Stimulated activated CD8-positive, alpha-beta memory T cell treated with anti-CD3 and anti-CD28 coated beads, Interleukin-15, amount 100 ng/mL, for 1 hour (primary cell): Measurements from ENCODE around the gene GAPT.
"Not testable (repeated sequence)": the region's sequence is repeated elsewhere in the genome, so short reads cannot be mapped to it uniquely, and the experiment has no call there.

ENCODE experiments used
- DNase-seq: peaks from one replicate; pipeline ENCODE4 v3.0.0-alpha.2; 2020; ENCODE audit warnings: low read depth

GAPT gene

GRCh38 chr5:58505502-58505901 lies 14.3 kb downstream of the GAPT start:
- DNase-seq: no peak

DNA sequence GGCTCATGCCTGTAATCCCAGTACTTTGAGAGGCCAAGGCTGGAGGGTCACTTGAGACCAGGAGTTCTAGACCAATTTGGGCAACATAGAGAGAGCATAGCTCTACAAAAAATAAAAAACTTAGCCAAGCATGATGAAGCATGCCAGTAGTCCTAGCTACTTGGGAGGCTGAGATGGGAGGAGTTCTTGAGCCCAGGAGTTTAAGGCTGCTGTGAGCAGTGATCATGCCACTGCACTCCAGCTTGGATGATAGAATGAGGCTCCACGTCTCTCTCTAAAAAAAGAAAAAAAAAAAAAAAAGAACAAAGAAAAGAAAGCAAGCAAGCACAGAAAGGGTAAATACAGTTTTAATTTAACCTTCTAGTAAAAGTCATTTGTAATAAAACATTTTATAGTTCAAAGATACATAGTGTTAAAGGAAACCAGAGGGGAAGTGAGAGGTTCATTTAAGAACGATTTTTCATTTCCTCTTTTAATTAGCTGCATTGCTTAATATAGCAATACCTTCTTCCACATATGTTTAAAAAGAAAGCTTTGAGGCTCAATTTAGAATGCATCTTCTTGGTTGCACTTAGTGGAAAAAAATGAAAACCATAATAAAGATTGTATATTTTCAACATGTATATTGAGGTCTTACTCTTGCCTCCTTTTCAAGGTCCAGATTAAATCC lies 14.9 kb downstream of the GAPT start:
- DNase-seq: no peak

DNA sequence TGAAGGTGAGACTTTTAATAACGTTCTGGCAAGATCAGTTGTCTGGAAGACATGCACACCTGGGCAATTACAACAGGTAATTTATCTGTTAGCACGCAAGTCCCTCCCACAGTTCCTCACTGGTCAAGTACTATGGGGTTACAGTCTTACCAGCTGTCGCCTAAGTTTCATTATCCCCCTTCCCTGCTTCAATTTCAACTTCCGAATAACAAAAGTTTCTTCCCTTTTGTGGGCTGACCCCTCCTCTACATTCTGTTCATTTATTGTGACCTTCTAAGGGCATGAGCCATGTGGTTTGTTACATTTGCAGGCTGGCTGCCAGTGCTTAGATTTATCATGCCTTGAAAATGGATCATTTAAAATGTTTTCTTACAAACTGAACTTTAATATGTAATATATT lies 16.5 kb downstream of the GAPT start:
- no peak for DNase-seq

- DNase-seq: no peak
Observed at GRCh38 chr5:58517198-58517597, 26.0 kb downstream of the GAPT start.

- no peak for DNase-seq
Observed at GRCh38 chr5:58523956-58524355, 32.7 kb downstream of the GAPT start.

DNA sequence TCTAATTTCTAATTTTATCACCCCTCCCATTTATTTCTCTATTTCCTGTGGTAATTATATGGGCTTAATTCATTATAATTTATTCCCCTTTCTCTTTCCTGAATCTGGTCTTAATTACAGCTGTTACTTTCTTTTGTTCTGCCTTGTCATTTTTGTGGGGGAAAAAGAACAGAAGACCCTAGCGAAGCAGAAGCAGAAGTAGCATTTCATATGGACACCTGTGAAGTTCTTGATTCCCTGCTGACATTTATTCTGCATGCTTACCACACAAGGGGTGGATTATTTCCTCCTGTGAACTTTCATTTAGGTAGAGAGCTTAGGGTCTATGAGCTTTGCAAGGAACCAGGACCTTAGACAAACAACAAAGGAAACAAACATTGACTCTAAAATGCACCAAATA lies 33.3 kb downstream of the GAPT start:
- no peak for DNase-seq

DNA sequence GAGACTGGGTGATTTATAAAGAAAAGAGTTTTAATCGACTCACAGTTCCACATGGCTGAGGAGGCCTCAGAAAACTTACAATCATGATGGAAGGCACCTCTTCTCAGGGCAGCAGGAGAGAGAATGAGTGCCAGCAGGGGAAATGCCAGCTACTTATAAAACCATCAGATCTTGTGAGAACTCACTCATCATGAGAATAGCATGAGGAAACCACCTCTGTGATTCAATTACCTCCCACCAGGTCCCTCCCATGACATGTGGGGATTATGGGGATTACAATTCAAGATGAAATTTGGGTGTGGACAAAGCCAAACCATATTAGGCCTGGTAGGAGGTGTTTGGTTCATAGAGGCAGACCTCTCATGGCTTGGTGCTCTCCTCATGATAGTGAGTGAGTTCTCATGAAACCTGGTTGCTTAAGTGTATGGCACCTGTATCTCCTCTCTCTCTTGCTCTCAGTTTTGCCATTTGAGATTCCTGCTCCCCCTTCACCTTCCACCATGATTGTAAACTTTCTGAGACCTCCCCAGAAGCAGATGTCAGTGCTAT lies 39.8 kb downstream of the GAPT start:
- DNase-seq: no peak

GRCh38 chr5:58541935-58542334 lies 50.7 kb downstream of the GAPT start:
- DNase-seq: not testable (repeated sequence)

- no peak for DNase-seq
Observed at GRCh38 chr5:58542709-58543108, 51.5 kb downstream of the GAPT start.

- no peak for DNase-seq
Observed at GRCh38 chr5:58543723-58544122, 52.5 kb downstream of the GAPT start.

DNA sequence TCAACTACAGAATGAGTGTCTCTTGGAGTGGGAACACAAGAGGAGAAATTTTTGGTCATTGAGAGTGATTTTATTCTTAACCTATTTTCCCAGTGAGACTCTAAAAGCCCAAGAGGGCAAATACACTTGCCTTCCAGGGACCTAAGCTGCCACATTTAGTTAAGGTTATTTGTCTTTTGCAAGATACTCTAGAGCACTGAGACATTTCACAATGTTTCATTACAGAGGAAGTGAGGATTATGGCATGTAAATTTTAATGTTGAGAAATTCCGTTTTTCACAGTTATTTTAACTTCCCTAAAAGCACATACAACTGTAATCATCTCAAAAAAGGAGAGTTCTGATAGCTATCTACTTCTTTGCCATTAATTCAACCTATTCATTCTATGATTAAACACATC lies 53.0 kb downstream of the GAPT start:
- no peak for DNase-seq

DNA sequence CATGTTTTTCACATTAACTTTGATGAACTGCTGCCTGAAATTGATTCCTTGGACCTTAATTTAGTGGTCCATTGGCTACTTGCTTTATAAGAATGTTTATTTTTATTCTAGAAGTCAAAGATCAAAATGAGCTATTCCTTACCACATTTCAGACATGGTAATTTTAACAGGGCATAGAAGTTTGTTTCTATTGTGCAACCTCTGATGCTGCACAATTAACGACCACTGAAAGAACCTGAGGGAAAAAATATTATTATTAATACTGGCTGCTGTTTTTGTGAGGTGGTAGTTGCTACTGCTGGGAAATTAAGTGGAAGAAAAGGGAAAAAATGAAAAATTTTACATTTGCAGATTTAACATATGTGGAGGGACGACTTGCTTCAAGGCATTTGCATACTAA lies 53.7 kb downstream of the GAPT start:
- no peak for DNase-seq

GRCh38 chr5:58545912-58546311 lies 54.7 kb downstream of the GAPT start:
- DNase-seq: no peak
